NCI-H1092 (cell line): ENCODE measurements around the gene LCP2.

ENCODE experiments used
- DNase-seq: peaks from one replicate; lab custom pipeline; 2025; lab: John Stamatoyannopoulos, UW

LCP2 gene

GRCh38 chr5:170315154-170315553 is 17.6 kb upstream of the LCP2 start:
- DNase-seq: no peak

GRCh38 chr5:170314541-170315095 is 17.0 kb upstream of the LCP2 start:
- no peak for DNase-seq

- DNase-seq: no peak
Observed at GRCh38 chr5:170313816-170314215, 16.2 kb upstream of the LCP2 start.

DNA sequence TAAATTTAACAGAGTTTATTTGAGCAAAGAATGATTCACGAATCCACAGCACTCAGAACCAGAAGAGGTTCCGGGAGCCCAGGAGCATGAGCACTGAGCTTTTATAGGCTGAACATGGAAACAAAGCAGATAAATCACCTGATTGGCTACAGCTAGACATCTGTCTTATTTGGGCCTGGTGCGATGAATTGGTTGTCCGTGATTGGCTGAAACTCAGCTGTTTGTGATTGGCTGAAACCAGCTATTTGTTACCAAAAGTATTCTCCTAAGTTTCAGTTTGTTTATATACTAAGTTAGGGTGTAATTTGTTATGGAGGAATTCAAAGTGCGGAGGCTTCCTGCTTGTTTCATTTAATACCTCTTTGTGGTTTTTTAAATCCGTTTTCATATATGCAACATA is 15.8 kb upstream of the LCP2 start:
- no peak for DNase-seq

- no peak for DNase-seq
Observed at GRCh38 chr5:170312666-170313065, 15.1 kb upstream of the LCP2 start.

DNA sequence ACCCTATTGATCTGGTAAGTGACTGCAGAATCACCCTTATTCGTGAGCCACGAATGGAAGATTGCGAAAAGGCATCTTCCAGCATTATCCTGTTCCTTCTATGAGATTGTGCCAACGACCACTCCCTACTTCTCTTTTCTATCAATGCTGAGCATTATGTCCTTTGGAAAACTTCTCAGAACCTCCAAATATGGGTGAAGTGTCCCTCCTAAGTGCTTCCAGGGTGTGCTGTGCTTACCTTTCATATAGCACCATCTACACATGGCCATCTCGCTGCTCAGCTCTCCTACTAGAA is 14.7 kb upstream of the LCP2 start:
- DNase-seq: no peak

GRCh38 chr5:170311511-170312300 is 14.1 kb upstream of the LCP2 start:
- no peak for DNase-seq

- DNase-seq: no peak
Observed at GRCh38 chr5:170310256-170310926, 12.8 kb upstream of the LCP2 start.

- no peak for DNase-seq
Observed at GRCh38 chr5:170308686-170309085, 11.1 kb upstream of the LCP2 start.

- DNase-seq: no peak
Observed at GRCh38 chr5:170307575-170308465, 10.2 kb upstream of the LCP2 start.

DNA sequence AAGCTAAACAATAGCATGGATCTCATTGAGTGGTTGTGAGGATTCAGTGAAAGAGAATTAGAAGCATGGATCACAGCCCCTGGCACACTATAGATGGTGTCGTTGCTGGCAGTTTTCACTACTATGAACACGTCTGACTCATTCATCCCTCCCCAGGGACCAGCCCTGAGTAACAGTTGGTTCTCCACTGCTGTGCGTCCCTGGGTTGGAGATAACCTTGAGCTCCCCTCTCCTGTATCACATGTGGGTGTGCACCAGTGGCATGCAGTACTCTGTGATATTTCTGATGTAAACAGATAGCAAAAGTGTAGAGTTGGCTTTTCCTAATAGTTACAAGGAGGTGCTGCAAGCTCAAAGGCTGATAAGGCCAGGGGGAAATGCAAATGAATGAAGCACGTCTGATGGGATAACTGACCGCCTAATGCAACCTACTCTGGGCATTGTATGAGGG is 8.8 kb upstream of the LCP2 start:
- DNase-seq: no peak

- no peak for DNase-seq
Observed at GRCh38 chr5:170305646-170306025, 8.1 kb upstream of the LCP2 start.

DNA sequence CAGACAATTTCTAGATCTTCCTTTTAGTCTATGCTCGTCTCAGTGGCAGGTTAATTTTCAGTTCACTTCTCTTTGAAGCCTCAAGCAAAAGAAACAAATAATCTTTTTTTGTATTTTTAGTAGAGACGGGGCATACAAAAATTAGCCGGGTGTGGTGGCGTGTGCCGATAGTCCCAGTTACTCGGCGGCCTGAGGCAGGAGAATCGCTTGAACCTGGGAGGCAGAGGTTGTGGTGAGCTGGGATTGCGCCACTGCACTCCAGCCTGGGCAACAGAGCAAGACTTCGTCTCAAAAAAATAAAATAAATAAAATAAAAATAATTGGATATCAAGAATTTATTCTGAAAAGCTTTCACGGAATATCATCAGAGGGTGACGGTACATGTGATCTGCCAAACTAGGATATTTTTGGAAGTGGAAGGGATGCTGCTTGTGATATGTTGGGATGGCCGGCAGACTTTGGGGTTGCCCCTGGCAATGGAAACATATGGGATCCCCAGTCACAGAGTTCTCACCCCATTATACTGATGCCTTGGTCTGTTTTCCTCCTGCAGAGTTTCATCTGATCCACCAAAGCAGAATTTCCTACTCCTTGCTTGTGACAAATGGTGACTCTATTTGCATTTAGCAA is 7.6 kb upstream of the LCP2 start:
- DNase-seq: no peak

- no peak for DNase-seq
Observed at GRCh38 chr5:170303549-170303948, 6.0 kb upstream of the LCP2 start.

DNA sequence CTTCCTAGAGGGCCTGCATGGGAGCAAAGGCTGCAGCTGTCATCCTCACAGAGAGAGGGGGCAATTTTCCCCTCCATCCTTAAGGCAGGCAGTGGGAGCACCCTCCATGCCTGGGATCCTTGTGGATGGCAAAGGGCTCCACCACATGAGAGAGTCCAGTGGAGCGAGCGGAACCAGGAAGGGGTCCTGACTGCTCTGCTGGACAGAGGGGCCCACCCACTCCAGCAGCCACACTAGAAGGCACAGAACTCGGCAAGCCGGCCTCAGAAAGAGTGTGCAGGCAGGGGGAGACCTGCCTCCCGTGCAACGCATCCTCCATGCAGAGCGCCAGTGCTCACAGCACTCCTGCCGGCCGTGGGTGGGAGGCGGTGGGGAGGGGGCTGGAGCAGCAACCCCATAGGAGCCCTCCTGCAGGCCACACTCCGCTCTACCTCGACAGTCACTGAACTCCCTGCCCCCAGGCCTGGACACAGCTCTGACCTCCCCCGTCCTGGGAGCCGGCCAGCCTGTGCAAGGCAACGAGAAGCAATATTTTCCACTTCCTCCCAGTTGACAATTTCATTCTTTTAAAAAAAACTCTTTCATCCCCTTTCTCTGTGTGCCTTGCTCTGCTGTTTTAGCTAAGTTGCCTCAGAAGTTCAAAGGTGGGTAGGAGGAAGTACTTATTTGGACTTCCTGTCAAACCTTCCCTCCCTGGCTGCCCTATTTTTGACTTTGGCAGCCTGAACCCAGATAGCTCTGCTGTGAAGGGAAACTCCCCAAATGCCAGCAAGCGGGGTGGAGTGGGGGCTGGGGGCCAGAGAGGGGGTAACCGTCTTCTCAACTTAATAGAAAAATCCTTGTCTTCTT is 5.3 kb upstream of the LCP2 start:
- no peak for DNase-seq

- no peak for DNase-seq
Observed at GRCh38 chr5:170301981-170302652, 4.5 kb upstream of the LCP2 start.

DNA sequence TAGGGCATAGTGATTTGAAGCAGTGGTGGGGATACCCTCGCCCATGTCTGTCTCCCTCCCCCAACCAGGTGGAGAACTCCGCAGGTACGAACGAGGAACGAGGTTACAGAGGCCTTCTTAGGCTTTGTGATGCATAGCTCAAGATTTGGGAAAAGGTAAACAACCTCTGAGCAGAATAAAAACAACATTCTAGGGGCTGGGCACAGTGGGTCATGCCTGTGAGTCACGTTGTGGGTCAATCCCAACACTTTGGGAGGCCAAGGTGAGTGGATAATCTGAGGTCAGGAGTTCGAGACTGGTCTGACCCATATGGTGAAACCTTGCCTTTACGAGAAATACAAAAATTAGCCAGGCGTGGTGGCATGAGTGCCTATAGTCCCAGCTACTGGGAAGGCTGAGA is 3.6 kb upstream of the LCP2 start:
- DNase-seq: no peak

GRCh38 chr5:170300361-170301013 is 2.9 kb upstream of the LCP2 start:
- DNase-seq: no peak

DNA sequence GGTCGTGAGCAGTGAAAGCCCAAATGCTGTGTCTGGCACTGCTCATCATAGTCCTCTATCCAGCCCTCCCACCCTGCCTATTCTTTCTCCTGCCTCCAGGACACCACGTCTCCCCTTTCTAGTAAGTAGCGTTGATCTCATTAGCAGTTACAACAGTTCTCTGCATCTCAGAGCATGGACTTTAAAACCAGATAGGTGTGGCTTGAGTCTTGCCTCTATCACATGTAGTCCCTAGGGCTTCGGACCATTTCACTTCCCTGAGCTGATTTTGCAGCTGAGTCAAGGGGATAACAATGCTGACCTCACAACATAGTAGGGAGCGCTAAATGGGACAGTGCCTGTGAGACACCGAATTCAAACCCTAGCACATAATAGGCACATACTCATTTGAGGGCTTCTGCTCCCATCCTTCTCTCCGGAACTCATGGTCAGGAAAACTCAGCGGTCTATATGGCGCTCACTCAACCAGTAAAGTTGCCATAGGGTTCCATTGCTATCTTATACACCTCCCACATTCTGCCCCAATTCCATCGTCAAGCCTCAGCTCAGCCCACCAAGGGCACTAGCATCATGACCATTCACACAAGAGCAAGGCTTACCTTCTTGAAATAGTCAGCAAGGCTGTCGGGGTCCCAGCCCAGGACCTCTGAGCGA is 515 bp downstream of the LCP2 start:
- DNase-seq: no peak
